Transverse colon (tissue), 4 donors: ENCODE data around the gene HAPLN3. TPM values are rescaled to one million over a fixed set of nuclear protein-coding genes. Genes with fewer than 3 reads are reported as not detected.

Source experiments
- DNase-seq: peaks from one replicate; pipeline ENCODE4 v3.0.0-alpha.2; 2019
- H3K27ac ChIP-seq, 4 donors: fragments of 200-600 bp; sonication (generic); 2 replicates each; pipeline ENCODE4 v1.5.1; 2016 to 2018; ENCODE audit warnings: inconsistent platforms in 4 of 4
- H3K27me3 ChIP-seq: fragments of 200-600 bp; sonication (generic); 2 replicates; pipeline ENCODE4 v1.5.1; 2017; ENCODE audit warnings: inconsistent platforms
- H3K36me3 ChIP-seq, 4 donors: fragments of 200-600 bp; sonication (generic); 2 replicates each; pipeline ENCODE4 v1.5.1; 2017 to 2019; ENCODE audit warnings: inconsistent platforms in 4 of 4
- H3K4me1 ChIP-seq, 4 donors: fragments of 200-600 bp; sonication (generic); 2 replicates each; pipeline ENCODE4 v1.5.1; 2017 to 2020; ENCODE audit warnings: inconsistent platforms in 4 of 4
- H3K4me3 ChIP-seq, 4 donors: fragments of 200-600 bp; sonication (generic); 1 replicate in 1 of 4; 2 replicates in 3 of 4; pipeline versions ENCODE4 v1.5.1 to v1.6.1; 2017 to 2019; ENCODE audit warnings: inconsistent platforms in 4 of 4
- H3K9me3 ChIP-seq, 2 donors: fragments of 200-600 bp; sonication (generic); 2 replicates each; pipeline ENCODE4 v1.5.1; 2017 to 2019; ENCODE audit warnings: inconsistent platforms in 2 of 2
- EP300 ChIP-seq: sonication (generic); formaldehyde crosslinking; IDR thresholded peaks from one replicate; pipeline ENCODE4 v1.6.1; 2017; ENCODE audit warnings: antibody characterized with exemption, low read depth
- POLR2A ChIP-seq: fragments of 450-650 bp; IDR thresholded peaks from one replicate; pipeline ENCODE4 v1.6.1; 2016; ENCODE audit warnings: antibody characterized with exemption, mild to moderate bottlenecking, moderate library complexity
- POLR2AphosphoS5 ChIP-seq, 3 donors: sonication (generic); formaldehyde crosslinking; IDR thresholded peaks; one replicate each; pipeline ENCODE4 v1.6.1; 2016; ENCODE audit warnings: antibody characterized with exemption in 3 of 3
- WGBS, 2 donors: methylation state at CpG; one replicate each; pipeline ENCODE4 v1.1.5; 2018; ENCODE audit warnings: low coverage in 1 of 2; 5-methylcytosine and 5-hydroxymethylcytosine counted together
- in situ Hi-C, 4 donors: fragments of 200-750 bp; cut with MboI; loops; one replicate each; pipeline versions ENCODE4 v1.15.0 to v1.15.1; 2017; ENCODE audit warnings: low sequenced_read_pairs in 3 of 4, low pct_ligation_motif_present in 1 of 4, low pct_unique_long_range_greater_than_20kb in 1 of 4
- intact Hi-C: fragments of 100-400 bp; cut with DNase I; formaldehyde crosslinking; loops from one replicate; pipeline ENCODE4 v1.15.1; 2023; ENCODE audit warnings: low total_unique reads
- total RNA-seq, 4 donors: library from RNA; depleted of rRNA; stranded (reverse); fragments of >200 nt; gene quantifications; one replicate each; pipeline ENCODE4 v1.1.0, GENCODE V29; 2016
- TF ChIP-seq, protein P1 (sequence below), 5 experiments: fragments of 200-600 bp in 3 of 5; fragments of 450-650 bp in 2 of 5; sonication (generic) in 3 of 5; IDR thresholded peaks; 1 replicate in 2 of 5; 2 replicates in 3 of 5; pipeline ENCODE4 v1.5.1; 2016 to 2017; ENCODE audit warnings: antibody characterized with exemption in 5 of 5, inconsistent platforms in 3 of 5, mild to moderate bottlenecking in 2 of 5, moderate library complexity in 1 of 5

Gene HAPLN3
- total RNA-seq, 4 donors from 2014 or later = 0.37 to 3.8 (median 2.7) TPM

- no peak overlapping the region for H3K4me3 ChIP-seq
- intact Hi-C loops (no loop called here), in situ Hi-C loops (loop anchor here in 1 of 4 donors (25.0 kb wide), 1 partner anchor 180 kb away; no protein-coding TSS in a partner anchor)
- 20 to 62% methylated on average over 1 to 4 of the region's 4 CpGs for WGBS, 2 donors
- no peak for TF ChIP-seq POLR2A
- TF ChIP-seq EP300 = no peak
- TF ChIP-seq, protein P1, sequence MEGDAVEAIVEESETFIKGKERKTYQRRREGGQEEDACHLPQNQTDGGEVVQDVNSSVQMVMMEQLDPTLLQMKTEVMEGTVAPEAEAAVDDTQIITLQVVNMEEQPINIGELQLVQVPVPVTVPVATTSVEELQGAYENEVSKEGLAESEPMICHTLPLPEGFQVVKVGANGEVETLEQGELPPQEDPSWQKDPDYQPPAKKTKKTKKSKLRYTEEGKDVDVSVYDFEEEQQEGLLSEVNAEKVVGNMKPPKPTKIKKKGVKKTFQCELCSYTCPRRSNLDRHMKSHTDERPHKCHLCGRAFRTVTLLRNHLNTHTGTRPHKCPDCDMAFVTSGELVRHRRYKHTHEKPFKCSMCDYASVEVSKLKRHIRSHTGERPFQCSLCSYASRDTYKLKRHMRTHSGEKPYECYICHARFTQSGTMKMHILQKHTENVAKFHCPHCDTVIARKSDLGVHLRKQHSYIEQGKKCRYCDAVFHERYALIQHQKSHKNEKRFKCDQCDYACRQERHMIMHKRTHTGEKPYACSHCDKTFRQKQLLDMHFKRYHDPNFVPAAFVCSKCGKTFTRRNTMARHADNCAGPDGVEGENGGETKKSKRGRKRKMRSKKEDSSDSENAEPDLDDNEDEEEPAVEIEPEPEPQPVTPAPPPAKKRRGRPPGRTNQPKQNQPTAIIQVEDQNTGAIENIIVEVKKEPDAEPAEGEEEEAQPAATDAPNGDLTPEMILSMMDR (IDR thresholded peaks at IDR 0.05) = no peak
- no peak for TF ChIP-seq POLR2AphosphoS5 (IDR thresholded peaks at IDR 0.05)
- no peaks in the 10 kb centered on the region for H3K9me3 ChIP-seq
- DNase-seq = no peak
- H3K36me3 ChIP-seq = no peaks in the 10 kb centered on the region
- H3K27me3 ChIP-seq = no peaks in the 10 kb centered on the region
- H3K27ac ChIP-seq = no peak overlapping the region
- no peaks in the 10 kb centered on the region for H3K4me1 ChIP-seq
These were observed 53.2 kb downstream of the HAPLN3 start for GRCh38 chr15:88842156-88842555.

DNA sequence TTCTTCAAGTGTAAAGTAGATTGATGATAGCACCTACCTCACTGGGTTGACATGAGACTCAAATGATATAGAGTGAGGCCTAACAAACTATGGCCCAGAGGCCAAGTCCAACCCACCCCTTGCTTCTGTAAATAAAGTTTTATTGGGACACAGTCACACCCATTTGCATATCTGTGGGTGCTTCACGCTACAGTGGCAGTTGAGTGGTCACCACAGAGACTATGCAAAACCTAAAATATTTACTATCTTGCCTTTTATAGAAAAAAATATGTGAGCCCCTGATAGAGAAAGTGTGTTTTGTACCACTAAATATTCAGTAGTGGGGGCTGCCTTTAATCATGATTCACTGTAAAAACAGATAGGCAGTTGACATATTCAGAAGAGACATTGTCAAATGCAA is 54.1 kb downstream of the HAPLN3 start:
- Histone ChIP-seq H3K4me3 (no peak overlapping the region), H3K36me3 (no peaks in the 10 kb centered on the region), H3K27me3 (no peaks in the 10 kb centered on the region), H3K27ac (no peak overlapping the region), H3K9me3 (no peaks in the 10 kb centered on the region), H3K4me1 (no peaks in the 10 kb centered on the region)
- intact Hi-C loops = no loop called here
- 77% methylated on average over 1 of the region's 1 CpG; no CpG with 5 or more reads in 1 of the 2 donors for WGBS, 2 donors
- no peak for DNase-seq
- in situ Hi-C loops = loop anchor here in 1 of 4 donors (25.0 kb wide), 1 partner anchor 179 kb away; no protein-coding TSS in a partner anchor
- no peak for TF ChIP-seq EP300
- TF ChIP-seq POLR2AphosphoS5 (IDR thresholded peaks at IDR 0.05) = no peak
- TF ChIP-seq, protein P1 (IDR thresholded peaks at IDR 0.05) = no peak
- no peak for TF ChIP-seq POLR2A

DNA sequence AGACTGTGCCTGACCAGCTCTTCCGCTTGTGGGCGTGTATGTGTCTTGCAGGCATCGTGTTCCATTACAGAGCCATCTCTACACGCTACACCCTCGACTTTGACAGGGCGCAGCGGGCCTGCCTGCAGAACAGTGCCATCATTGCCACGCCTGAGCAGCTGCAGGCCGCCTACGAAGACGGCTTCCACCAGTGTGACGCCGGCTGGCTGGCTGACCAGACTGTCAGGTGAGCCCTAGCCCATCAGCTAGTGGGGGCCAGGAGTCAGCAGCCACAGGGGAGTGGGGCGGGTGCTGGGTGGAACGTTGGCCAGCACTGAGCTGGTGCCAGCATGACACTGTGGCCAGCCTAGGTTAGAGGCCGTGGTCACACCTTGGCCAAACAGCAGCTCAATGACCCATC is 55.4 kb downstream of the HAPLN3 start:
- intact Hi-C loops (no loop called here), in situ Hi-C loops (loop anchor here in 1 of 4 donors (25.0 kb wide), 1 partner anchor 178 kb away; no protein-coding TSS in a partner anchor)
- TF ChIP-seq, protein P1 (IDR thresholded peaks at IDR 0.05) = no peak
- TF ChIP-seq POLR2AphosphoS5 (IDR thresholded peaks at IDR 0.05) (no peak), EP300 (no peak)
- Histone ChIP-seq H3K9me3 (no peaks in the 10 kb centered on the region), H3K4me3 (no peak overlapping the region), H3K27ac (no peak overlapping the region), H3K27me3 (no peaks in the 10 kb centered on the region), H3K4me1 (no peaks in the 10 kb centered on the region), H3K36me3 (no peaks in the 10 kb centered on the region)
- 91% methylated on average over 14 of the region's 16 CpGs; no CpG with 5 or more reads in 1 of the 2 donors for WGBS, 2 donors
- DNase-seq = no peak

DNA sequence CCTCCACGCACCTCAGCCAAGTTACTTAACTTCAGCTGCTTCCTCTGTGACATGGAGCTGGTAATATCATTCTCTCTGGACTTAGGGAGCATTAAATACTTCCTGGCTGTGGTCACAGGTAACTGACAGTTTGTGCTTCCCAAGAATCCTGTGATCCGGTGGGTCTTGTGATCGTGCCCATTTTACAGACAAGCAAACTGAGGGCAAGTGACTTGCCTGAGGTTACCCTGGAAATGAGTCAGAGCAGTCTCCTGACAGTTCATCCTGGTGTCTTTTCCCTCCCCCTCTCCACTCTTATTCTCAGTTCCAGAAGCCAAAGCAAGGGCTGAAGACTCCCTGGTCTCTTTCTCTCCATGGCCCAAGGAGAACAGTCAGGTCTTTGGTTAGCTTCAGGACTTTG is 56.2 kb downstream of the HAPLN3 start:
- no peak overlapping the region for H3K4me3 ChIP-seq
- no peaks in the 10 kb centered on the region for H3K4me1 ChIP-seq
- TF ChIP-seq, protein P1 (IDR thresholded peaks at IDR 0.05) = no peak
- no peak for TF ChIP-seq POLR2AphosphoS5 (IDR thresholded peaks at IDR 0.05)
- TF ChIP-seq POLR2A = no peak
- no peak for TF ChIP-seq EP300
- H3K36me3 ChIP-seq = no peaks in the 10 kb centered on the region
- DNase-seq = no peak
- H3K27me3 ChIP-seq = no peaks in the 10 kb centered on the region
- in situ Hi-C loops (loop anchor here in 1 of 4 donors (25.0 kb wide), 1 partner anchor 177 kb away; no protein-coding TSS in a partner anchor), intact Hi-C loops (no loop called here)
- WGBS, 2 donors = 80 to 90% methylated on average over 1 to 3 of the region's 3 CpGs
- no peak overlapping the region for H3K27ac ChIP-seq
- H3K9me3 ChIP-seq = no peaks in the 10 kb centered on the region
